ENCODE measurements around the gene POTEC.
"Not testable (repeated sequence)": the region's sequence is repeated elsewhere in the genome, so short reads cannot be mapped to it uniquely, and the experiment has no call there.

- TF ChIP-seq, protein P1, sequence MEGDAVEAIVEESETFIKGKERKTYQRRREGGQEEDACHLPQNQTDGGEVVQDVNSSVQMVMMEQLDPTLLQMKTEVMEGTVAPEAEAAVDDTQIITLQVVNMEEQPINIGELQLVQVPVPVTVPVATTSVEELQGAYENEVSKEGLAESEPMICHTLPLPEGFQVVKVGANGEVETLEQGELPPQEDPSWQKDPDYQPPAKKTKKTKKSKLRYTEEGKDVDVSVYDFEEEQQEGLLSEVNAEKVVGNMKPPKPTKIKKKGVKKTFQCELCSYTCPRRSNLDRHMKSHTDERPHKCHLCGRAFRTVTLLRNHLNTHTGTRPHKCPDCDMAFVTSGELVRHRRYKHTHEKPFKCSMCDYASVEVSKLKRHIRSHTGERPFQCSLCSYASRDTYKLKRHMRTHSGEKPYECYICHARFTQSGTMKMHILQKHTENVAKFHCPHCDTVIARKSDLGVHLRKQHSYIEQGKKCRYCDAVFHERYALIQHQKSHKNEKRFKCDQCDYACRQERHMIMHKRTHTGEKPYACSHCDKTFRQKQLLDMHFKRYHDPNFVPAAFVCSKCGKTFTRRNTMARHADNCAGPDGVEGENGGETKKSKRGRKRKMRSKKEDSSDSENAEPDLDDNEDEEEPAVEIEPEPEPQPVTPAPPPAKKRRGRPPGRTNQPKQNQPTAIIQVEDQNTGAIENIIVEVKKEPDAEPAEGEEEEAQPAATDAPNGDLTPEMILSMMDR (conservative IDR thresholded peaks at IDR 0.05; ENCODE audit: low read depth, low read length) = not testable (repeated sequence)
- TF ChIP-seq EZH2 (IDR thresholded peaks at IDR 0.05; ENCODE audit: borderline replicate concordance, low read depth, low read length, poor library complexity, severe bottlenecking) = not testable (repeated sequence)
These were observed 68.6 kb downstream of the POTEC start for GRCh38 chr18:14474752-14475151.

Measured in A673 (cell line).